Measurements from ENCODE around the gene SLC9A1. TPM values are rescaled to one million over a fixed set of nuclear protein-coding genes. Genes with fewer than 3 reads are reported as not detected.

Gene SLC9A1
- total RNA-seq, 1 donor from 2014 or later, result 27.1 TPM

- Mint-ChIP-seq H3K4me1 (no peaks in the 10 kb centered on the region), H3K27me3 (ENCODE audit: low read depth) (peaks cover 3% of the 10 kb centered on the region), H3K4me3 (no peak overlapping the region), H3K36me3 (ENCODE audit: low read depth) (no peaks in the 10 kb centered on the region), H3K27ac (ENCODE audit: unreplicated experiment) (no peak overlapping the region), H3K9me3 (no peaks in the 10 kb centered on the region)
- no peak for DNase-seq (ENCODE audit: low read depth, low spot score)
- TF ChIP-seq CTCF (conservative IDR thresholded peaks at IDR 0.05), result no peak
These were observed 68.9 kb downstream of the SLC9A1 start for GRCh38 chr1:27086026-27086425.

- Mint-ChIP-seq H3K27ac (ENCODE audit: unreplicated experiment) (no peak overlapping the region), H3K27me3 (ENCODE audit: low read depth) (peaks cover 3% of the 10 kb centered on the region), H3K9me3 (no peaks in the 10 kb centered on the region), H3K4me1 (no peaks in the 10 kb centered on the region), H3K4me3 (no peak overlapping the region), H3K36me3 (ENCODE audit: low read depth) (no peaks in the 10 kb centered on the region)
- DNase-seq (ENCODE audit: low read depth, low spot score), result no peak
- TF ChIP-seq CTCF (conservative IDR thresholded peaks at IDR 0.05), result no peak
These were observed 70.8 kb downstream of the SLC9A1 start for GRCh38 chr1:27084107-27084506.

- H3K4me1 Mint-ChIP-seq, result no peaks in the 10 kb centered on the region
- DNase-seq (ENCODE audit: low read depth, low spot score), result no peak
- H3K36me3 Mint-ChIP-seq (ENCODE audit: low read depth), result no peaks in the 10 kb centered on the region
- H3K9me3 Mint-ChIP-seq, result no peaks in the 10 kb centered on the region
- no peak overlapping the region for H3K4me3 Mint-ChIP-seq
- H3K27ac Mint-ChIP-seq (ENCODE audit: unreplicated experiment), result no peak overlapping the region
- H3K27me3 Mint-ChIP-seq (ENCODE audit: low read depth), result peaks cover 2% of the 10 kb centered on the region
- TF ChIP-seq CTCF (conservative IDR thresholded peaks at IDR 0.05), result no peak
These were observed 77.0 kb downstream of the SLC9A1 start for GRCh38 chr1:27077968-27078367.

GRCh38 chr1:27076803-27077202 lies 78.1 kb downstream of the SLC9A1 start:
- Mint-ChIP-seq H3K27me3 (ENCODE audit: low read depth) (peaks cover 2% of the 10 kb centered on the region), H3K27ac (ENCODE audit: unreplicated experiment) (no peak overlapping the region), H3K4me3 (no peak overlapping the region), H3K36me3 (ENCODE audit: low read depth) (no peaks in the 10 kb centered on the region), H3K9me3 (no peaks in the 10 kb centered on the region), H3K4me1 (no peaks in the 10 kb centered on the region)
- no peak for TF ChIP-seq CTCF (conservative IDR thresholded peaks at IDR 0.05)
- DNase-seq (ENCODE audit: low read depth, low spot score), result no peak

GRCh38 chr1:27074175-27074780 lies 80.6 kb downstream of the SLC9A1 start:
- no peak overlapping the region for H3K4me3 Mint-ChIP-seq
- no peak for DNase-seq (ENCODE audit: low read depth, low spot score)
- no peak for TF ChIP-seq CTCF (conservative IDR thresholded peaks at IDR 0.05)
- peaks cover 2% of the 10 kb centered on the region for H3K27me3 Mint-ChIP-seq (ENCODE audit: low read depth)
- peaks cover 12% of the 10 kb centered on the region for H3K4me1 Mint-ChIP-seq
- no peaks in the 10 kb centered on the region for H3K36me3 Mint-ChIP-seq (ENCODE audit: low read depth)
- no peaks in the 10 kb centered on the region for H3K9me3 Mint-ChIP-seq
- H3K27ac Mint-ChIP-seq (ENCODE audit: unreplicated experiment), result no peak overlapping the region

Data from neural crest cell (in vitro differentiated cells).